BJ (cell line): ENCODE data around the gene RLN3. TPM values are rescaled to one million over a fixed set of nuclear protein-coding genes. Genes with fewer than 3 reads are reported as not detected.

ENCODE experiments used
- CTCF ChIA-PET: fragments of 350-600 bp; formaldehyde crosslinking; extraction: SDS; loops from one replicate; lab custom pipeline; 2021; ENCODE audit warnings: antibody characterized with exemption, inconsistent platforms; lab: Yijun Ruan, JAX
- POLR2A ChIA-PET: fragments of 300-600 bp; sonication (Branson Sonifier 250); formaldehyde crosslinking; extraction: SDS; loops from one replicate; lab custom pipeline; 2021; ENCODE audit warnings: antibody characterized with exemption; lab: Charles Lee
- DNase-seq: peaks from one replicate; pipeline ENCODE4 v3.0.0-alpha.2; 2011; ENCODE audit warnings: low read depth
- H3K27me3 ChIP-seq: 2 replicates; pipeline ENCODE4 v1.6.0; 2011; ENCODE audit warnings: low read length; ENCODE audit not compliant: control insufficient read depth, insufficient read depth
- H3K36me3 ChIP-seq: 2 replicates; pipeline ENCODE4 v1.5.1; 2011; ENCODE audit warnings: low read length; ENCODE audit not compliant: control insufficient read depth, insufficient read depth
- H3K4me3 ChIP-seq: 2 replicates; pipeline ENCODE4 v1.5.1; 2011; ENCODE audit warnings: low read depth, mild to moderate bottlenecking, control low read depth, low read length
- CTCF ChIP-seq: IDR thresholded peaks from 2 replicates; pipeline ENCODE4 v1.5.1; 2011; ENCODE audit warnings: low read depth, mild to moderate bottlenecking, control low read depth, inconsistent platforms, low read length, moderate library complexity; ENCODE audit not compliant: insufficient read depth
- polyA plus RNA-seq: library from polyadenylated mRNA; depleted of rRNA; stranded (reverse); fragments of >200 nt; gene quantifications from 2 replicates; pipeline ENCODE4 v1.2.3, GENCODE V29; 2011

RLN3 gene
- polyA plus RNA-seq, 1 experiment, result not detected

- H3K4me3 ChIP-seq, result no peak overlapping the region; the same call in 1 of the 2 replicates
- DNase-seq, result no peak
- H3K27me3 ChIP-seq, result peaks cover 8% of the 10 kb centered on the region; the same call in 1 of the 2 replicates
- CTCF ChIA-PET, result interaction anchor here (0.7 to 8.7 kb wide), 27 partner anchors 8 to 197 kb away, joined by 3 to 115 read pairs (median 5); partner anchors contain the start of genes ASF1B, IL27RA, MISP3 and RLN3
- no peaks in the 10 kb centered on the region for H3K36me3 ChIP-seq
- TF ChIP-seq CTCF, result no peak
- POLR2A ChIA-PET, result no interaction called here
These were observed 30.5 kb downstream of the RLN3 start for GRCh38 chr19:14058182-14059092.

GRCh38 chr19:14059093-14059480, 31.1 kb downstream of the RLN3 start:
- Histone ChIP-seq H3K4me3 (no peak overlapping the region), H3K36me3 (no peaks in the 10 kb centered on the region), H3K27me3 (peaks cover 8% of the 10 kb centered on the region; the same call in 1 of the 2 replicates)
- ChIA-PET POLR2A (no interaction called here), CTCF (interaction anchor here (0.5 to 8.7 kb wide), 29 partner anchors 8 to 328 kb away, joined by 3 to 115 read pairs (median 4); partner anchors contain the start of genes ASF1B, IL27RA, MISP3 and RLN3)
- peak; percentile 90 for TF ChIP-seq CTCF
- DNase-seq, result no peak

DNA sequence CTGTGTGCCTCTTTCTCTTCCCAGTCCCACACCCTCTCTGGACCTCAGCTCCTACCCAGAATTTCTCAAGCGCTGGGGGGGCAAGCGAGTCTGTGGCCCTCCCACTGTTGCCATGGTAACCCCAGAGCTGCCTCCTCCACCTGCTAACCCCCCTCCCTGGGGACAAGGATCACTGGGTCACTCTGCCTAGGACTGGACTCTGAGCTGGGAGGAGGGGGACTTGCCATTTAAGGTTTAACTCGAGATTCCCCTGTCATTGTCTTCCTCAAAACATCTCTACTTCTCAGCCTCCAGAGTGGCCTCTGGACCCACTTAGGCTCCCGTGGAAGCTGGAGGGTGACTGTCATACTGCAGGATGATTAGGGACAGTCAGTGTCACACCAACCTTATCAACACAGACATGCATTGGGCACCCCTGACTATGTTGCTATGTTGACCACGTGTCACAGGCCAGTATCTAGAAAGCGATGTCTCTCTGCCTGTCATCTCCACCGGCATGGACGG, 31.8 kb downstream of the RLN3 start:
- peaks cover 8% of the 10 kb centered on the region; the same call in 1 of the 2 replicates for H3K27me3 ChIP-seq
- ChIA-PET CTCF (interaction anchor here (0.5 to 8.7 kb wide), 27 partner anchors 9 to 328 kb away, joined by 3 to 115 read pairs (median 4); partner anchors contain the start of genes ASF1B, IL27RA, MISP3 and RLN3), POLR2A (no interaction called here)
- no peak for TF ChIP-seq CTCF
- H3K36me3 ChIP-seq, result no peaks in the 10 kb centered on the region
- H3K4me3 ChIP-seq, result no peak overlapping the region
- no peak for DNase-seq

DNA sequence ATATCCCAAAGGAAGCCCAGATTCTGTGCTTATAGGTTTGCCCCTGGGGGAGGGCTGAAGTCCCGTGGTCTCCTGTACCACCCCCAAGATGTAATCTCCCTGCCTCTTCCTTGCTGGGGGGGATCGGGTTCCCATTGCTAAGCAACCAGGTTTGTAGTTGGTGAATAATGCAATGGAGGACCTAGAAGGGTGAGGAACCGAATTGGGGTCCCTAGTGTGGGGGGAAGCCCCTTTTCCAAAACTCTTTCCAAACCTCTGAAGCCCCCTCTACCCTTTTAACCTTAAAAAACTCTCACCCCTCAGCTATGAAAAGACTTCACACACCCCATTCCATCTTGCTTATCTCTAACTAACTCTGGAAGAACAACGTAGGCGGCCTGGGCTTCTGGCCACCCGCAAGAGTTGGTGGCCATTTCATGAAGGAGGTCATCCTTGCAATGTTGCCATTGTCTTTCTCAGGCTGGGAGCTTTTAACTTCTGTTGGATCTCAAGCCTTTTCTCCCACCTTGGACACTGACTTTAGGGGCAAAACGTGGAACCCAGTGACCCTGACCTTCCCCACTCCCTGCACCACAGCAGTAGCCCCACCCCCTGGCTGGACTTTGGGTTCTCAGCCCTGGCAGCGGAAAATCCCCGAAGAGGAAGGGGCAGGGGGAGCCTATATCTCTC, 33.3 kb downstream of the RLN3 start:
- H3K4me3 ChIP-seq, result no peak overlapping the region
- CTCF ChIA-PET, result interaction anchor here (0.9 to 8.7 kb wide), 8 partner anchors 9 to 180 kb away, joined by 3 to 115 read pairs (median 6); partner anchors contain the start of genes ASF1B and MISP3
- no peaks in the 10 kb centered on the region for H3K36me3 ChIP-seq
- POLR2A ChIA-PET, result no interaction called here
- no peak for TF ChIP-seq CTCF
- peaks cover 8% of the 10 kb centered on the region; the same call in 1 of the 2 replicates for H3K27me3 ChIP-seq
- DNase-seq, result no peak
